H1 (cell line): ENCODE results near the gene CNDP2. TPM values are rescaled to one million over a fixed set of nuclear protein-coding genes. Genes with fewer than 3 reads are reported as not detected.

Experiments used
- CBX8 ChIP-seq: fragments of 300-800, 300-1000 bp; sonication (generic); IDR thresholded peaks from 2 replicates; pipeline ENCODE4 v1.7.1; 2016; ENCODE audit warnings: low read depth, low read length, borderline replicate concordance
- JUN ChIP-seq: IDR thresholded peaks from 2 replicates; pipeline ENCODE4 v1.6.1; 2011; ENCODE audit warnings: low read depth, mild to moderate bottlenecking, improper control_type of control experiment, low read length
- POU5F1 ChIP-seq: IDR thresholded peaks from 2 replicates; pipeline ENCODE4 v1.6.1; 2011; ENCODE audit warnings: low read depth, mild to moderate bottlenecking, low read length, moderate library complexity
- RNF2 ChIP-seq: fragments of 200-900, 300-1000 bp; sonication (generic); IDR thresholded peaks from 2 replicates; pipeline ENCODE4 v1.7.1; 2016; ENCODE audit warnings: borderline replicate concordance, low read depth, mild to moderate bottlenecking, antibody characterized with exemption, low read length; ENCODE audit not compliant: poor library complexity, severe bottlenecking; ENCODE audit errors: missing control alignments
- RXRA ChIP-seq: IDR thresholded peaks from 2 replicates; pipeline ENCODE4 v1.6.1; 2011; ENCODE audit warnings: low read depth, mild to moderate bottlenecking, low read length, moderate library complexity; ENCODE audit not compliant: insufficient read depth
- TBP ChIP-seq: IDR thresholded peaks from 2 replicates; pipeline ENCODE4 v1.6.1; 2011; ENCODE audit warnings: low read depth, low read length, improper control_type of control experiment
- TEAD4 ChIP-seq: IDR thresholded peaks from 2 replicates; pipeline ENCODE4 v1.6.1; 2012; ENCODE audit warnings: low read depth, low read length, inconsistent platforms, mixed read lengths
- polyA plus RNA-seq, 7 experiments: library from polyadenylated mRNA; depleted of rRNA in 3 of 7; stranded (reverse) in 5 of 7; unstranded in 2 of 7; fragments of >200 nt in 5 of 7; fragments of 200-250 nt in 2 of 7; gene quantifications; 1 replicate in 5 of 7; 2 replicates in 1 of 7; 4 replicates in 1 of 7; pipeline versions ENCODE4 v1.2.1 to v1.2.3, GENCODE V29; 2011 to 2013; ENCODE audit warnings: missing spikeins in 2 of 7, mixed read lengths in 2 of 7
- total RNA-seq: library from RNA; stranded (reverse); fragmentation: NEBNext Ultra II Directional; extraction: Animal tissue kit (Norgen Biotek cat#: 25700); gene quantifications from 2 replicates; pipeline ENCODE4 v1.2.1, GENCODE V29; 2021
- TF ChIP-seq, protein P1 (sequence below): fragments of 300-600 bp; sonication (generic); IDR thresholded peaks from 2 replicates; pipeline ENCODE4 v1.7.1; 2012; ENCODE audit warnings: low read length, moderate library complexity, mild to moderate bottlenecking, inconsistent platforms; ENCODE audit not compliant: insufficient replicate concordance

Gene CNDP2
- total and polyA plus RNA-seq, 2 of the 8 experiments (the other 6 are each of a cell fraction or from before 2014, with no cell fraction given): 71.8 to 243 TPM

DNA sequence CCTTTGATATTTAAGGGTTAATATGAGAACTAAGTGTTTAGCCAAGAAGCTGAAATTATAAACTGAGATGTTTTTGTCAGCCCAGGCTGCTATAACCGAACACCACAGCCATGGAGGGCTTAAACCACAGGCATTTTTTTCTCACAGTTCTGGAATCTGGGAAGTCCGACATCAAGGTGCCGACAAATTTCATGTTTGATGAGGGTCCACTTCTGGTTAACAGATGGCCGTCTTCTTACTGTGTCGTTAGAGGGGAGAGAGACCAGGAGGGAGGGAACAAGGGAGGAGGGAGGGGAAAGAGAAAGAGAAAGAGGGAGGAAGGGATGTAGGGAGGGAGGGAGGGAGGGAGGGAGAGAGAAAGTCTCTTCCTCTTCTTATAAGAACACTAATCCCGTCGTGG, 6.5 kb upstream of the CNDP2 start (continued):
- TF ChIP-seq TBP: no peak
- no peak for TF ChIP-seq POU5F1
- TF ChIP-seq JUN: no peak
- TF ChIP-seq TEAD4: no peak
- no peak for TF ChIP-seq RNF2
- TF ChIP-seq RXRA: no peak
- TF ChIP-seq, protein P1, sequence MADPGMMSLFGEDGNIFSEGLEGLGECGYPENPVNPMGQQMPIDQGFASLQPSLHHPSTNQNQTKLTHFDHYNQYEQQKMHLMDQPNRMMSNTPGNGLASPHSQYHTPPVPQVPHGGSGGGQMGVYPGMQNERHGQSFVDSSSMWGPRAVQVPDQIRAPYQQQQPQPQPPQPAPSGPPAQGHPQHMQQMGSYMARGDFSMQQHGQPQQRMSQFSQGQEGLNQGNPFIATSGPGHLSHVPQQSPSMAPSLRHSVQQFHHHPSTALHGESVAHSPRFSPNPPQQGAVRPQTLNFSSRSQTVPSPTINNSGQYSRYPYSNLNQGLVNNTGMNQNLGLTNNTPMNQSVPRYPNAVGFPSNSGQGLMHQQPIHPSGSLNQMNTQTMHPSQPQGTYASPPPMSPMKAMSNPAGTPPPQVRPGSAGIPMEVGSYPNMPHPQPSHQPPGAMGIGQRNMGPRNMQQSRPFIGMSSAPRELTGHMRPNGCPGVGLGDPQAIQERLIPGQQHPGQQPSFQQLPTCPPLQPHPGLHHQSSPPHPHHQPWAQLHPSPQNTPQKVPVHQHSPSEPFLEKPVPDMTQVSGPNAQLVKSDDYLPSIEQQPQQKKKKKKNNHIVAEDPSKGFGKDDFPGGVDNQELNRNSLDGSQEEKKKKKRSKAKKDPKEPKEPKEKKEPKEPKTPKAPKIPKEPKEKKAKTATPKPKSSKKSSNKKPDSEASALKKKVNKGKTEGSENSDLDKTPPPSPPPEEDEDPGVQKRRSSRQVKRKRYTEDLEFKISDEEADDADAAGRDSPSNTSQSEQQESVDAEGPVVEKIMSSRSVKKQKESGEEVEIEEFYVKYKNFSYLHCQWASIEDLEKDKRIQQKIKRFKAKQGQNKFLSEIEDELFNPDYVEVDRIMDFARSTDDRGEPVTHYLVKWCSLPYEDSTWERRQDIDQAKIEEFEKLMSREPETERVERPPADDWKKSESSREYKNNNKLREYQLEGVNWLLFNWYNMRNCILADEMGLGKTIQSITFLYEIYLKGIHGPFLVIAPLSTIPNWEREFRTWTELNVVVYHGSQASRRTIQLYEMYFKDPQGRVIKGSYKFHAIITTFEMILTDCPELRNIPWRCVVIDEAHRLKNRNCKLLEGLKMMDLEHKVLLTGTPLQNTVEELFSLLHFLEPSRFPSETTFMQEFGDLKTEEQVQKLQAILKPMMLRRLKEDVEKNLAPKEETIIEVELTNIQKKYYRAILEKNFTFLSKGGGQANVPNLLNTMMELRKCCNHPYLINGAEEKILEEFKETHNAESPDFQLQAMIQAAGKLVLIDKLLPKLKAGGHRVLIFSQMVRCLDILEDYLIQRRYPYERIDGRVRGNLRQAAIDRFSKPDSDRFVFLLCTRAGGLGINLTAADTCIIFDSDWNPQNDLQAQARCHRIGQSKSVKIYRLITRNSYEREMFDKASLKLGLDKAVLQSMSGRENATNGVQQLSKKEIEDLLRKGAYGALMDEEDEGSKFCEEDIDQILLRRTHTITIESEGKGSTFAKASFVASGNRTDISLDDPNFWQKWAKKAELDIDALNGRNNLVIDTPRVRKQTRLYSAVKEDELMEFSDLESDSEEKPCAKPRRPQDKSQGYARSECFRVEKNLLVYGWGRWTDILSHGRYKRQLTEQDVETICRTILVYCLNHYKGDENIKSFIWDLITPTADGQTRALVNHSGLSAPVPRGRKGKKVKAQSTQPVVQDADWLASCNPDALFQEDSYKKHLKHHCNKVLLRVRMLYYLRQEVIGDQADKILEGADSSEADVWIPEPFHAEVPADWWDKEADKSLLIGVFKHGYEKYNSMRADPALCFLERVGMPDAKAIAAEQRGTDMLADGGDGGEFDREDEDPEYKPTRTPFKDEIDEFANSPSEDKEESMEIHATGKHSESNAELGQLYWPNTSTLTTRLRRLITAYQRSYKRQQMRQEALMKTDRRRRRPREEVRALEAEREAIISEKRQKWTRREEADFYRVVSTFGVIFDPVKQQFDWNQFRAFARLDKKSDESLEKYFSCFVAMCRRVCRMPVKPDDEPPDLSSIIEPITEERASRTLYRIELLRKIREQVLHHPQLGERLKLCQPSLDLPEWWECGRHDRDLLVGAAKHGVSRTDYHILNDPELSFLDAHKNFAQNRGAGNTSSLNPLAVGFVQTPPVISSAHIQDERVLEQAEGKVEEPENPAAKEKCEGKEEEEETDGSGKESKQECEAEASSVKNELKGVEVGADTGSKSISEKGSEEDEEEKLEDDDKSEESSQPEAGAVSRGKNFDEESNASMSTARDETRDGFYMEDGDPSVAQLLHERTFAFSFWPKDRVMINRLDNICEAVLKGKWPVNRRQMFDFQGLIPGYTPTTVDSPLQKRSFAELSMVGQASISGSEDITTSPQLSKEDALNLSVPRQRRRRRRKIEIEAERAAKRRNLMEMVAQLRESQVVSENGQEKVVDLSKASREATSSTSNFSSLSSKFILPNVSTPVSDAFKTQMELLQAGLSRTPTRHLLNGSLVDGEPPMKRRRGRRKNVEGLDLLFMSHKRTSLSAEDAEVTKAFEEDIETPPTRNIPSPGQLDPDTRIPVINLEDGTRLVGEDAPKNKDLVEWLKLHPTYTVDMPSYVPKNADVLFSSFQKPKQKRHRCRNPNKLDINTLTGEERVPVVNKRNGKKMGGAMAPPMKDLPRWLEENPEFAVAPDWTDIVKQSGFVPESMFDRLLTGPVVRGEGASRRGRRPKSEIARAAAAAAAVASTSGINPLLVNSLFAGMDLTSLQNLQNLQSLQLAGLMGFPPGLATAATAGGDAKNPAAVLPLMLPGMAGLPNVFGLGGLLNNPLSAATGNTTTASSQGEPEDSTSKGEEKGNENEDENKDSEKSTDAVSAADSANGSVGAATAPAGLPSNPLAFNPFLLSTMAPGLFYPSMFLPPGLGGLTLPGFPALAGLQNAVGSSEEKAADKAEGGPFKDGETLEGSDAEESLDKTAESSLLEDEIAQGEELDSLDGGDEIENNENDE: no peak
- TF ChIP-seq CBX8: no peak
